H9 (cell line): ENCODE measurements around the gene MAGI1. TPM values are rescaled to one million over a fixed set of nuclear protein-coding genes. Genes with fewer than 3 reads are reported as not detected.

ENCODE experiments used
- DNase-seq: peaks from one replicate; pipeline ENCODE4 v3.0.0-alpha.2; 2017
- H2AFZ ChIP-seq: one replicate; pipeline ENCODE4 v1.6.1; 2013; ENCODE audit warnings: mild to moderate bottlenecking, low read length, control low read depth, moderate library complexity
- H2AK5ac ChIP-seq: 2 replicates; pipeline ENCODE4 v1.6.1; 2013; ENCODE audit warnings: low read length, control low read depth, mixed read lengths; ENCODE audit not compliant: insufficient read length
- H2BK120ac ChIP-seq: one replicate; pipeline ENCODE4 v1.6.1; 2013; ENCODE audit warnings: low read depth, mild to moderate bottlenecking, low read length, control low read depth, inconsistent platforms; ENCODE audit not compliant: poor library complexity, severe bottlenecking
- H2BK12ac ChIP-seq: 2 replicates; pipeline ENCODE4 v1.6.1; 2013; ENCODE audit warnings: low read length, control low read depth, mixed read lengths, low read depth; ENCODE audit not compliant: insufficient read length
- H2BK15ac ChIP-seq: 2 replicates; pipeline ENCODE4 v1.6.1; 2013; ENCODE audit warnings: low read depth, low read length, control low read depth
- H2BK20ac ChIP-seq: one replicate; pipeline ENCODE4 v1.6.1; 2013; ENCODE audit warnings: low read depth, mild to moderate bottlenecking, low read length, control low read depth, inconsistent platforms; ENCODE audit not compliant: poor library complexity, severe bottlenecking
- H2BK5ac ChIP-seq: 2 replicates; pipeline ENCODE4 v1.6.1; 2013; ENCODE audit warnings: low read length, control low read depth, mixed read lengths; ENCODE audit not compliant: insufficient read length
- H3K14ac ChIP-seq: 2 replicates; pipeline ENCODE4 v1.6.1; 2013; ENCODE audit warnings: low read length, control low read depth; ENCODE audit not compliant: insufficient read depth
- H3K18ac ChIP-seq: 2 replicates; pipeline ENCODE4 v1.6.1; 2013; ENCODE audit warnings: low read depth, mild to moderate bottlenecking, mixed read lengths, low read length, control low read depth; ENCODE audit not compliant: insufficient read length
- H3K23ac ChIP-seq: 2 replicates; pipeline ENCODE4 v1.6.1; 2013; ENCODE audit warnings: low read length, control low read depth, mixed read lengths, low read depth; ENCODE audit not compliant: insufficient read length
- H3K23me2 ChIP-seq: 2 replicates; pipeline ENCODE4 v1.6.1; 2013; ENCODE audit warnings: low read depth, mild to moderate bottlenecking, mixed read lengths, low read length, control low read depth; ENCODE audit not compliant: insufficient read length, poor library complexity, severe bottlenecking
- H3K27ac ChIP-seq: 2 replicates; pipeline ENCODE4 v1.5.1; 2013; ENCODE audit warnings: low read length, control low read depth, mixed read lengths, low read depth; ENCODE audit not compliant: insufficient read length
- H3K27me3 ChIP-seq: 2 replicates; pipeline ENCODE4 v1.6.1; 2013; ENCODE audit warnings: low read length, control low read depth, inconsistent platforms; ENCODE audit not compliant: insufficient read depth
- H3K4ac ChIP-seq: 2 replicates; pipeline ENCODE4 v1.6.1; 2013; ENCODE audit warnings: low read depth, mild to moderate bottlenecking, control low read depth, inconsistent platforms, low read length, moderate library complexity
- H3K4me1 ChIP-seq: 2 replicates; pipeline ENCODE4 v1.6.1; 2013; ENCODE audit warnings: low read length, control low read depth, inconsistent platforms; ENCODE audit not compliant: insufficient read depth
- H3K4me2 ChIP-seq: 2 replicates; pipeline ENCODE4 v1.6.1; 2013; ENCODE audit warnings: low read length, control low read depth, mixed read lengths; ENCODE audit not compliant: insufficient read length, insufficient read depth
- H3K56ac ChIP-seq: 2 replicates; pipeline ENCODE4 v1.6.1; 2013; ENCODE audit warnings: low read depth, mild to moderate bottlenecking, mixed read lengths, low read length, control low read depth; ENCODE audit not compliant: insufficient read length
- H3K79me1 ChIP-seq: 2 replicates; pipeline ENCODE4 v1.6.1; 2013; ENCODE audit warnings: low read depth, mild to moderate bottlenecking, moderate library complexity, low read length, control low read depth, inconsistent platforms; ENCODE audit not compliant: insufficient read depth, poor library complexity, severe bottlenecking
- H3K79me2 ChIP-seq: 2 replicates; pipeline ENCODE4 v1.6.1; 2013; ENCODE audit warnings: low read length, control low read depth, inconsistent platforms; ENCODE audit not compliant: insufficient read depth
- H3K9ac ChIP-seq: 2 replicates; pipeline ENCODE4 v1.6.1; 2013; ENCODE audit warnings: low read length, control low read depth, mixed read lengths; ENCODE audit not compliant: insufficient read length; ENCODE audit errors: extremely low read depth
- H3K9me3 ChIP-seq: one replicate; pipeline ENCODE4 v1.6.1; 2013; ENCODE audit warnings: low read depth, low read length, inconsistent platforms; ENCODE audit not compliant: control insufficient read depth
- H3T11ph ChIP-seq: one replicate; pipeline ENCODE4 v1.6.1; 2013; ENCODE audit warnings: mild to moderate bottlenecking, low read length, control low read depth, inconsistent platforms
- H4K20me1 ChIP-seq: one replicate; pipeline ENCODE4 v1.6.1; 2013; ENCODE audit not compliant: control insufficient read depth, insufficient read length, insufficient read depth
- H4K5ac ChIP-seq: 2 replicates; pipeline ENCODE4 v1.6.1; 2013; ENCODE audit warnings: low read depth, mild to moderate bottlenecking, mixed read lengths, low read length, control low read depth; ENCODE audit not compliant: insufficient read length
- H4K8ac ChIP-seq: replicated peaks from 2 replicates; pipeline ENCODE4 v1.6.1; 2013; ENCODE audit warnings: low read length, control low read depth, mixed read lengths, low read depth; ENCODE audit not compliant: insufficient read length
- H4K91ac ChIP-seq: 2 replicates; pipeline ENCODE4 v1.6.1; 2013; ENCODE audit warnings: low read depth, mild to moderate bottlenecking, moderate library complexity, mixed read lengths, low read length, control low read depth; ENCODE audit not compliant: insufficient read length
- H3K27ac Mint-ChIP-seq, 3 experiments: 2 replicates in 2 of 3; 3 replicates in 1 of 3; pipeline ENCODE4 v1.8.0; 2020 to 2021; ENCODE audit warnings: mixed read lengths in 3 of 3, mild to moderate bottlenecking in 1 of 3, moderate library complexity in 1 of 3
- H3K27me3 Mint-ChIP-seq: 2 replicates; pipeline ENCODE4 v1.8.0; 2021; ENCODE audit warnings: low read depth, mild to moderate bottlenecking, moderate library complexity, mixed read lengths
- H3K36me3 Mint-ChIP-seq, 3 experiments: 2 replicates in 2 of 3; 3 replicates in 1 of 3; pipeline ENCODE4 v1.8.0; 2020 to 2021; ENCODE audit warnings: low read depth in 3 of 3, mixed read lengths in 3 of 3; ENCODE audit not compliant: insufficient read depth in 1 of 3
- H3K4me1 Mint-ChIP-seq, 2 experiments: 2 replicates each; pipeline ENCODE4 v1.8.0; 2020; ENCODE audit warnings: mixed read lengths in 2 of 2
- H3K4me3 Mint-ChIP-seq, 2 experiments: 2 replicates in 1 of 2; 3 replicates in 1 of 2; pipeline ENCODE4 v1.8.0; 2020 to 2021; ENCODE audit warnings: mild to moderate bottlenecking in 2 of 2, mixed read lengths in 2 of 2, moderate library complexity in 1 of 2
- H3K9me3 Mint-ChIP-seq, 2 experiments: 2 replicates in 1 of 2; 3 replicates in 1 of 2; pipeline ENCODE4 v1.8.0; 2020; ENCODE audit warnings: mild to moderate bottlenecking in 2 of 2, mixed read lengths in 2 of 2, moderate library complexity in 1 of 2
- CTCF ChIP-seq: fragments of 200-600 bp; sonication (generic); conservative IDR thresholded peaks from 3 replicates; pipeline ENCODE4 v1.8.0; 2021; ENCODE audit warnings: antibody characterized with exemption, mild to moderate bottlenecking
- WGBS: extraction: QIAGEN DNeasy Blood & Tissue Kit; methylation state at CpG from one replicate; pipeline ENCODE4 v1.1.7; 2013; ENCODE audit warnings: missing lambda C conversion rate, low lambda C conversion rate, mixed read lengths; ENCODE audit not compliant: insufficient read length; ENCODE audit errors: extremely low coverage; 5-methylcytosine and 5-hydroxymethylcytosine counted together
- total RNA-seq: library from RNA; stranded (reverse); gene quantifications from 2 replicates; pipeline ENCODE4 v1.2.1, GENCODE V29; 2021

Gene MAGI1
- total RNA-seq, 1 experiment from 2014 or later: 65.7 TPM

- no peaks in the 10 kb centered on the region for H4K20me1 ChIP-seq
- H3K27me3 Mint-ChIP-seq: no peaks in the 10 kb centered on the region
- no peak overlapping the region for H3K23ac ChIP-seq
- H4K5ac ChIP-seq: no peak overlapping the region
- H3K9me3 ChIP-seq: no peaks in the 10 kb centered on the region
- no peak overlapping the region for H2AFZ ChIP-seq
- H3K27ac Mint-ChIP-seq: peak overlapping the region in 1 of 3 experiments; percentile 62; a peak in 1 of 7 replicates
- no peak overlapping the region for H4K8ac ChIP-seq
- no peaks in the 10 kb centered on the region for H3K4me1 ChIP-seq
- H3K79me2 ChIP-seq: no peaks in the 10 kb centered on the region
- H3K56ac ChIP-seq: no peak overlapping the region
- no peak overlapping the region for H2AK5ac ChIP-seq
- no peak overlapping the region for H2BK12ac ChIP-seq
- H3K4me3 Mint-ChIP-seq: no peak overlapping the region
- H3T11ph ChIP-seq: no peak overlapping the region
- no peak overlapping the region for H2BK120ac ChIP-seq
- no peak overlapping the region for H3K4ac ChIP-seq
- no peak overlapping the region for H3K14ac ChIP-seq
- no CpG with 5 or more reads among the region's 8 CpGs for WGBS
- no peaks in the 10 kb centered on the region for H3K23me2 ChIP-seq
- no peak overlapping the region for H3K9ac ChIP-seq
- H3K27me3 ChIP-seq: no peaks in the 10 kb centered on the region
- H3K27ac ChIP-seq: no peak overlapping the region
- no peak overlapping the region for H3K18ac ChIP-seq
- H4K91ac ChIP-seq: no peak overlapping the region
- no peak overlapping the region for H2BK20ac ChIP-seq
- no peak overlapping the region for H2BK15ac ChIP-seq
- no peaks in the 10 kb centered on the region for H3K79me1 ChIP-seq
- H2BK5ac ChIP-seq: no peak overlapping the region
- peaks cover 2 to 11% (median 10%) of the 10 kb centered on the region in 3 experiments; a peak in 4 of 7 replicates for H3K36me3 Mint-ChIP-seq
- peaks cover 14 to 19% of the 10 kb centered on the region in 2 experiments for H3K4me1 Mint-ChIP-seq
- no peak for TF ChIP-seq CTCF
- H3K9me3 Mint-ChIP-seq: no peaks in the 10 kb centered on the region
- DNase-seq: no peak
- H3K4me2 ChIP-seq: no peak overlapping the region
These were observed 545.3 kb downstream of the MAGI1 start for GRCh38 chr3:65493371-65493882.
